ENCODE data around the gene UCHL5.
"Not testable (repeated sequence)": the region's sequence is repeated elsewhere in the genome, so short reads cannot be mapped to it uniquely, and the experiment has no call there.

The UCHL5 gene

DNA sequence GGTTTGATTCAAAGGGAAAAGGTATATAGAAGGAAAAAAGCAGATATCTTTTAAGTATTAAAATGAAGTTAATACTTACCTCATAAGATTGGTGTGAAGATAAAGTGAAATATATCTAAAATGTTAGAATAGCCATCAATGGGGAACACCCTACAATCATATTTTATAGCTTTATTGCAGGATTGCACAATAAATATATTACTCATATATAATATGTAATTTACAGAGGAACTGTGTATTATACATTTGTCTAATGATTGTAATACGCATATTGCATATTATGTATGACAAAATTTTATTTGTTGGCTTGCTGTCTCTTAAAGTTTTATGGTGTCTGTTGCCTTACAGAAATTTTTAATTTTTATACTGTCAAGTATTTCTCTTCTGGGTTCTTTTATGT, 47.8 kb downstream of the UCHL5 start:
- DNase-seq (ENCODE audit: low read depth) = no peak

DNA sequence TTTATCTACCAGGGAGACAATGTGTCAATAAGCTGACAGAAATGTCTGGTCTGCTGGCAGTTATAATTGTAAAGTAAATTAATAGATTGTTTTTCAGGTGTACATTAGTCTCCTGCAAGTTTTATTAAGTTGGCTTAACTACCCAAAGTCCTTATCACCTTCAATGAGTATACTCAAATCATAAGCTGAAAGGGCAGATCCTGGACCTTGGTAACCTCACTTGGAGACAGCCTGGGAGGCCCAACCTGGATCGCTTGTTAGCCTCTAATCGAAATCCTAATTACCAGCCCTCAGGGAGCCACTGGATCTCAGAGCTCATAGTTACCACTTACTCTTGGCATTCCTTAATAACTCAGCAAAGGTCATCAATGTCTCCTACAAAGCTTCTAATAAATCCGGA, 49.7 kb downstream of the UCHL5 start:
- no peak for DNase-seq (ENCODE audit: low read depth)

- no peak for DNase-seq (ENCODE audit: low read depth)
Observed at GRCh38 chr1:193005785-193006184, 53.4 kb downstream of the UCHL5 start.

DNA sequence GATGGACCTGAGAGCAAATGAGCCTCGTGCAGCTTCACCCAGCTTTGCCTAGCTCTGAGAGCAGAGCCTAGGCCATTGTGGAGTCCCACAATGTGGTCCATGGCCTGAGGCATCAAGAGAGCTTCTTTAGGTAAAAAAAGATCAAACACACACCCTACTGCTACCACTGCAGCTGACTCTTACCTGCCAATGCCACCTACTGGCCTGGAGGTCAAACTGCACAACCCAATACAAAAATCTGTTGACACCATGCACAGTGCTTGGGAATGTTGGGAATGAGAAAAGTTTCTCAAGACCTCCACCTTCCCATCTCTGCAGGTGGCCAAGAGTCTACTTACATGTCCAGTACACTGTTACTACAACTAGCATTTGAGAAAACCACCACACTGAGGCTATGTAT, 60.6 kb downstream of the UCHL5 start:
- no peak for DNase-seq (ENCODE audit: low read depth)

GRCh38 chr1:192994141-192994540, 65.0 kb downstream of the UCHL5 start:
- no peak for DNase-seq (ENCODE audit: low read depth)

- no peak for DNase-seq (ENCODE audit: low read depth)
Observed at GRCh38 chr1:192993426-192994085, 65.6 kb downstream of the UCHL5 start.

- not testable (repeated sequence) for DNase-seq (ENCODE audit: low read depth)
Observed at GRCh38 chr1:192986748-192987334, 72.3 kb downstream of the UCHL5 start.

DNA sequence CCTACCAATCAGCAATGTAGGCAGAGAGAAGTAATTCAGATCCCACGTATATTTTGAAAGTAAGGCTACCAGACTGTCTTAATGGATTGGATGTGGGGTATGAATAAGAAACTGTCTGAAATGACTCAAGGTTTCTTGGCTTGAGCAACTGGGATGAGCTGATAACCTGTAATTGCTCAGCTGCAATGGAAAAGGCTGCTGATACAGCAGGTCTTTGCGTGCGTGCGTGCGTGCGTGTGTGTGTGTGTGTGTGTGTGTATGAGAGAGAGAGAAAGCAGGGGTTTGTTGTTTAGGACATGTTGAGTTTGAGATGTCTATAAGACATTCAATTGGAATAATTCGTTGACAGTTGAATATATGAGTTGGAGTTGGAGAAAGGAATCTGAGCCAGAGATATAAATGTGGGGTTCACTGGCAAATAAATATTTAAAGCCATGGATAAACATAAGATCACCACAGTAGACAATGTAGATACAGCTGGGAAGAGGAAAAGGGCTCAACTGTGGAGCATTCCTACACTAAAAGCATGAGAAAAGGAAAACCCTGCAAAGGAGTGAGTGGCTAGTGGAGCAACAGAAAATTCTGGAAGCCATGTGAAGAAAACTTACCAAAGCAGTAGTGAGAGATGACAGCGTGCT, 72.9 kb downstream of the UCHL5 start:
- no peak for DNase-seq (ENCODE audit: low read depth)

DNA sequence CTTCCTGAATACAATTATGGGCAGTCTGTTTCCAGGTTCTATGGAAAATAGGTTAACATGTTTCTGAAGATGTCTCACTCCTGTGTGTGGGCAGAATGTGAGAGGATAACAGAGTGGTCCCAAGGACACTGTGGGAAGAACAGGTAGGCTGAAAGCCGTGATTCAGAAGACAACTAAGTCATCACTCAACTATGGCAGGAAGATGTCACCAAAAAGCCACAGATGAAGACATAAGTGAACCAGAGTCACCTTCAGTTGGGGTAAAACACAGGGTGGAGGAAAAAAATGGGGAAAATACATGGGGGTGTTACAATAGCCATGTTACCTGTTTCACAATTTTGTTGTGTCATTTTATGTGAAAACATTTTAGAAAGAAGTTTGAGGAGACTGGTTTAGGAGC, 75.1 kb downstream of the UCHL5 start:
- DNase-seq (ENCODE audit: low read depth) = no peak

GRCh38 chr1:192983349-192983980, 75.7 kb downstream of the UCHL5 start:
- DNase-seq (ENCODE audit: low read depth) = no peak

- DNase-seq (ENCODE audit: low read depth) = no peak
Observed at GRCh38 chr1:192980856-192981255, 78.3 kb downstream of the UCHL5 start.

- not testable (repeated sequence) for DNase-seq (ENCODE audit: low read depth)
Observed at GRCh38 chr1:192980334-192980733, 78.8 kb downstream of the UCHL5 start.

GRCh38 chr1:192979542-192979941, 79.6 kb downstream of the UCHL5 start:
- no peak for DNase-seq (ENCODE audit: low read depth)

GRCh38 chr1:192978195-192978710, 80.9 kb downstream of the UCHL5 start:
- DNase-seq (ENCODE audit: low read depth) = no peak

DNA sequence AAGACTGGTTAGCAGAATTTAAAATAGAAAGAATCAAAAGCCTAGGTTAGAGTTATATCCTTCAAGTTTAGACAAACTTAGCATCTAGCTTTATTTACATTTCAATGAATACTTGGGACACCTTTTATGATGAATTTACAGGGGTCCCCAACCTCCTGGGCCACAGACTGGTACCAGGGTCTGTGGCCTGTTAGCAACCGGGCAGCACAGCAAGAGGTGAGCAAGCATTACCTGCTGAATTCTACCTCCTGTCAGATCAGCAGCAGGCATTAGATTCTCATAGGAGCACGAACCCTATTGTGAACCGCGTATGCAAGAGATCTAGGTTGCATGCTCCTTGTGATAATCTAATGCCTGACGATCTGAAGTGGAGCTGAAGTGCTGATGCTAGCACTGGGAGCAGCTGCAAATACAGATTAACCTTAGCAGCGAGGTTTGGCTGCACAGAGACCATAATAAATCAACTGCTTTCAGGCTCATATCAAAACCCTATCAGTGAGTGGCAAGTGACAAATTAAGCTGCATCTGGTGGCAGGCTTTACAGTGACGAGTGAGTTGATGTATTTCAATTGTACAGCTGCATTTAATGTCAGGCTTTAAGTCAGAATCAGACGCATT, 82.0 kb downstream of the UCHL5 start:
- DNase-seq (ENCODE audit: low read depth) = no peak

- DNase-seq (ENCODE audit: low read depth) = no peak
Observed at GRCh38 chr1:192976576-192976975, 82.6 kb downstream of the UCHL5 start.

DNA sequence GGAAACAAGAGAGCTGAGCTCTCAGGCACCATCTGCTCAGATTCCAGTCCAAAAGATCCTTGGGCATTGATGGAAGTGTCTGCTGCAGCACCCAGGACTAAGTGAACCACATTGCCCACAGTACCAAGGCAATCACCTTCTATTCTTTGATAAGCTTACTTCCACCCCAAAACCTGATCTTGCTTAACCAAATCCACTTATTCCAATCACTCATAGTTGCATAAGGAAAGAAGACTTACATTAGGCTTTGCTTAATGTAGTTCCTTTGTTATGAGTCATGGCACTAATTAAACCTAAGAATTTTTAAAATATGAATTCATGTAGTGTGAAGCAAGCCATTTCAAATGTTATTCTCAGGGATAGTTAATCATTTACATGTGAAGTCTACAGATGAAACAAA, 84.5 kb downstream of the UCHL5 start:
- DNase-seq (ENCODE audit: low read depth) = peak; percentile 56

GRCh38 chr1:192973988-192974387, 85.2 kb downstream of the UCHL5 start:
- DNase-seq (ENCODE audit: low read depth) = no peak

GRCh38 chr1:192973202-192973601, 86.0 kb downstream of the UCHL5 start:
- no peak for DNase-seq (ENCODE audit: low read depth)

GRCh38 chr1:192969091-192969490, 90.1 kb downstream of the UCHL5 start:
- DNase-seq (ENCODE audit: low read depth) = no peak

GRCh38 chr1:192968323-192968722, 90.8 kb downstream of the UCHL5 start:
- DNase-seq (ENCODE audit: low read depth) = no peak

DNA sequence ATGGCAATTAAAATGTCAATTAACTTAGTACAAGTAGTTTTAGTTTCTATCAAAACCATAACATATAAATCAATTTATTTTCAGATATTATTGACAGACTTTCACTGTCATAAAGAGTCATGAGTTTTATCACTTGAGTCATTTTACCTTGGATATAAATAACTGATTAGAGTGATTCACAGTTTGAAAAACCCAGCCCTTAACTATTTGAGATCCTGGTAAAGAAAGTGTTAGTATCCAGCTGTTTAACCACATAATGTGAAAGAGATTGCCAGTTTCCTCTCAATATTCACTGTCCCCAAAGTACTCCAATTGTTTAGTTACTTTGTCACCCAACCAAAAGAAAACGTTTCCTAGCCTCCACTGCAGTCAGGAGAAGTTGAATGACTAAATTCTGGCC, 91.3 kb downstream of the UCHL5 start:
- no peak for DNase-seq (ENCODE audit: low read depth)
